Activated CD8-positive, alpha-beta memory T cell treated with anti-CD3 and anti-CD28 coated beads, Interleukin-2, amount 50 U/mL, for 4 hours (primary cell): Measurements from ENCODE around the gene NUAK1.

Source experiments
- DNase-seq: peaks from one replicate; pipeline ENCODE4 v3.0.0-alpha.2; 2020

Gene NUAK1

DNA sequence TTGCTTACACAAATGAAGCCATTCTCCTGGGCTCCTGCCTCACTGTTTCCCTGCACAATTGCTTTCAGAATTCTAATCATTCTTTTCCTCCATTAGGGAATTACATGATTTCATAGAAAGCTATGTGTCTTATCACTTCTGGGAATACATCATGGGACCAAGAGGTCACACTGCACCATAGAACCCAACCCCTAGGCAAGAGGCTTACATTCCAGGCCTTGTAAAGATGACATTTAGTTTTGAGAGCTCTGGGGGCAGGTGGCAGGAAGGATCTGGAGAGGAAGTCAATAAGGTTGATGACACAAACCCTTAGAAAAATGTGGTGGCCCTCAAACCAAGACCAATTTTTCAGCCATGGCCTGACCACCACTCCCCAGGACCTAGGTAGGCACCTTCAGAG, 57.1 kb downstream of the NUAK1 start:
- no peak for DNase-seq

DNA sequence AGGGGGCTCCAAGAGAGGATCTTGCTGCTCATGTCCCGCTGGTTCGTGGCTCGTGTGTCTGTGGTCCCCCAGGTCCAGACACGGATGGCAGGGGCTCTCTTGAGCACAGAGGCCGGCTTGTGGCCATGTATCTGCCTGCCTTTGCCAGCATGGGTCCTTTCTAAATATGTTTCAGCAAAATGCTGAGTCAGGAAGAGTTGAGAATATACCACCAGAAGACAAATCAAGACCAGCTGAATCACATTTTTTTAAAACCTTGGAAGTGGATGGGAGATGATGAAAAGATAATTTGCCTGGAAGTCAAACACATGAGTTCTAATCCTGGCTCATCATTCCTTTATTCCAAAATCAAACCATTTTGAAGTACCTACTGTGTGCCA, 58.0 kb downstream of the NUAK1 start:
- DNase-seq, result no peak

DNA sequence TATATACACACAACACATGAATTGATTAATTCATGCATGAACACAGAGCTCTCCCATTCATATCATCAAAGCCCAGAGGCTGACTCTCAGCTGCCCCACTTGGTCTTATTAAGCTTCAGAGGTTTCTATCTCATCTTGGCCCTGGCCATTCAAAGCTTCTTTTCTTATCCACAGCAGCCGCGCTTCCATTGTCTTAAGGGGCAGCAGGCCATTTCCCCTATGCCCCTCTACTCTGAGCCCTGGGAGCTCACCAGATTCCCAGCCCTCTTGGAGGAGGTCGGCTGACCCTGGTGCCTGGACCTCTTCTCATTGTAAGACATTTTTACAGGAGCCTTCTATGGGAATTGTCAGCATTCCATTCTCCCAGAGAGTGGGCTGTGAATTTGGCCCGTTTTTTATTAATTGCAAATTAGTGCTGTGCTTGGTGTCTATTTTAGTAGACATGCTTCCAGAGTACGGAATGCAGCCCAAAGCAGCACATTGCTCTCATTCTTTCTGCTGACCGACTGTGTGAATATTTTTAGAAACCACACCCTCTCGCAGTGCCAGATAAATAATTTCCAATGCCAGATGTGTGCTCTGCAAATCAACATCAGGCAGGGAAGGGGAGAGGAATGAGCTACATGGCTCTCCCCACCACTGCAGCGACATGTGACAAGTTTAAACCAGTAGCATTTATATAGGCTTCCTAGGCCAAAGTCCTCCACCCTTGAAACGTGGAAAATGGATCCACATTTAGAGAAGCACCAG, 58.5 kb downstream of the NUAK1 start:
- no peak for DNase-seq

DNA sequence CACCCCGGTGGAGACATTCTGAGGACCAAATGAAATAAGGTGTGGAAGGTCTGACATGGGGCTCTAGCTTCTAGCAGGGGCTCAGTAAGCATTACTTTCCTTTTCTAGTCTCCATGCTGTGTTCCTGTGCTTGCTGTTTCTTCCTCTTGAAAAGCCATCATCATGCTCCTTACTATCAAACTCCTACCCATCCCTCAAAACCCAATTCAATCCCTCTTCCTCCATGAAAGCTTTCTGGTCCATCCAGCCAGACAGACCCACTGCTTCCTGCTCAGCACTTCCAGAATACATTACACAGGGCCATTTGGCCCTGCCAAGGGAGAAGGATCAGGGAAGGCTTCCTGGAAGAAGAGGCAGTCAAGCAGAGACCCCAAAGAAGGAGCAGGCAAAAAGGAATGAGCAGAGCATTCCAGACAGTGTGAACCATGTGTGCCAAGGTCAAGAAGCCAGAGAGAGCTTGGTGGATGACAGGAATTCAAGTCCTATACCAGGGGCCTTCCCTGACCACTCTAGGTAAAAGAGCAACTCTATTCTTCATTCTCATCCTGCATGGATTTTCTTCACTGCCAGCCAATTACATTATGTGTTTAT, 59.5 kb downstream of the NUAK1 start:
- no peak for DNase-seq

DNA sequence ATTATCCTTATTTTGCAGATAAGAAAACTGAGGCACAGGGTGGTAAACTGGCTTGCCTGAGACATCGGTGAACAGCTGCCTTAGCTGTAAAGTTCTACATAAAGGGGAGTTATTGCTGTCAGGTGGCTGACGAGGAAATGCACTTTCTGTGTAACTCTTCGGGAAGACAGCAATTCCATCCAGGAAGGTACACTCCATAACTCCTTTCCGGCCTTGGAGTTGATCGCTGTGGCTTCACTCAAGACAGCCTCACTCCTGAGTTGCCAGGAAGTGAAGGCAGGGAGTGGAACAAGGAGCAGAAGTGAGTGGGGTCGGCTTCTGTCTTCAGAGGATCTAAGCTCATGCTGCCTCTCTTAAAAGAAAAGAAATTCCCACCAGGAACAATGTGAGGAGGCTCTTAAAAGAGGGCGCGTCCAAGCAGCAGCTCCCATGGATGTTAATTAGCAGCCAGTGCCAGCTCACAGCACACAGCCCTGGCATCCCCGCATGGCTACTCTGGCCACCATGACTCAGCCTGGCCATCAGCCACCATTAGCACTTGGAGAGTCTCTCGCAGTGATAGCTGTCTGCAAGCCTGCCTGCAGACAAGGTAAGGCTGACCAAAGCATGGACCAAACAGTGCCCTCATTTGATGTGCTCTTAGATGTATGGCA, 60.3 kb downstream of the NUAK1 start:
- DNase-seq, result no peak

DNA sequence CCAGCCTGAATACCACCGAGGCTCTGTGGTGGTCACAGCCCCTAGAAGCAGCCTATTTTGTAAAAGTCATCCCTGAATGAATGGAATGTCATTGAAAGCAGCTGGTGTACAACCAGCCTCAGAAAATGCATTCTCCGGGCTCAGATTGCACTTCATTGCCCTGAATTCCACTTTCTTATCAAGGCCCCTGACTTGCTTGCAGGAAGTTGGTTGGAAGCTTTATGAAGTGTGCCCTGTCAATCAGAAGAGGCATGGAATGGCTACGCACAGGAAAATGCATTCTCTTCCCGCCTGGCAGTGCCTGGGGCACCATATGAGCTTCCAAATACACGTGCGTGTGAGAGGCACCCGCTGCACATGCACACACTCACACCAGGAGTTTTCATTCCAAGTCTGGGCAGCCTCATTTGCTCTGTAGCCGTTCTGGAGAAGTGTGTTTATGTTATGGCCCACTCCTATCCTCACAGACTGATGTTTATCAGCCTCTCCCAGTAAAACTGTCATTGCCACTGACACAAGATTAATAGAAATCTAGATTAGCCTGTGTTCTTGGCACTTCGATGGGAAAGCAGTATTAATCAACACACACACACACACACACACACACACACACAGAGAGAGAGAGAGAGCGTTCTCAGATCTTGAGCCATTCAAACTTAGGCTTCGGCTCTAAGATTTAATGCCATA, 63.9 kb downstream of the NUAK1 start:
- DNase-seq, result no peak

DNA sequence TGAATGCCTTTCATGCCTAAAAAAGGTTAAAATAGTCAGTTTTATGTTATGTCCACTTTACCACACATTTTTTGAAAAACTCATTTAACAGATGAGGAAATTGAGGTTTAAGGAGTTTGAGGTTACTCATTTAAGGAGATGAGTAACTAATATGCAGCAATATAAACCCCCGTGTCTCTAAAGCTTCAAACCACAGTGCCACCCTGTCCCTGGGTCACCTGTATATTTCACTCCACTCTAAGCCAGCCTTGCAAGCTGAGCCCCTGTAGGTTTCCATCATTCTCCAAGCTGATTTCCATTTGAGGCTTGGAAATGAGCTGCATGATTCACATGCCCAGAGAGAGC, 64.4 kb downstream of the NUAK1 start:
- DNase-seq, result no peak

DNA sequence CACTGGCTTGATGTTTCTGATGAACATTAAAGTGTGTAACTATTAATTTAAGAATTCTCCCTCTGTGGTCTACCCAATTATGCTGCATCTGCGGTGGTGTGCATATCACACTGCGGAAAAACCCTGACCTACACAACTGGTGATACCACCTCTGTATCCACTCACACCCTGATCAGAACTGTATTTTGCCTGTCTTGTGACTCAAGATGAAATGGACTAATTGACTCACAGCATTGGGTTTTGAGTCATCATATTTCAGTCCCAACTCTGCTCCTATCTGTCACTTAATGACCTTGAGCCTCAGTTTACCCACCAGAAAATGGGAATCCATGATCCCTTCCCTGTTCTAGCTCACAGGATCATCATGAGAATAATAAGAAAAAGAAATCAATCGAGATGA, 65.6 kb downstream of the NUAK1 start:
- DNase-seq, result no peak

DNA sequence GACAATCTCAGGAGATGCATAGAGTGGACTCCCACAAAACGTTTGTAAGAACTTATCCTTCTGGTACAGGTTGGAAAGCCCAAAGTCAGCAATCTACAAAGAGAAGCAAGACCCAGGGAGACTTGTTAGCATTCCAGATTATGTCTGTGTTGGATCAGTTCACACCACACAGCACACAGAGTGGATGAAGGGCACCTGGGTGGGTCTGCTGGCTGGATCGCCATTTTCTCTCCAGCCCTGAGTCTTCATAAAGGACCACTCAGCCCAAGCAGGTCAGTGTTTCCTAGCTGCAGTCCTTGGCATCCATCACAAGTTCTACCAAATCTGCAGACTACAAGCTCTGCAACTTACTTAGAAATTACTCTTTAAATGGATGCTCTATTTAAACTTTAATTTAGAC, 66.0 kb downstream of the NUAK1 start:
- no peak for DNase-seq

DNA sequence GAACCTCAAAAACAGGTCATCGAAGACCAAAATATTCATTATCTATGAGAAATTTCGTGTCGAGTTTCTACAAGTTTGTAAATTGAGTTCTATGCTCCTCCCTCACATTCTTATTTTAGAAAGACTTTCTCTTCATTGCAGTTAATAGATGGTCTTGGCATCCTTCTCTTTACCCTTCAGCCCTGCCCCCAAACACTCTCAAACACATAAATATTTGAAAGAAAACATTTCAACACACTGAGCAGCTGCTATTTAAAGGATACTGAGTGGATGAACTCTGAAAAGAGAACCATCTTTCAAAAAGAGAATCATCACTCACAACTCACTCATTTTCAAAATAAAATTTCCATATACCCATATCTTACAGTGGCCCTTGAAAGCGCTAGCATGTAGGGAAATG, 67.1 kb downstream of the NUAK1 start:
- no peak for DNase-seq

DNA sequence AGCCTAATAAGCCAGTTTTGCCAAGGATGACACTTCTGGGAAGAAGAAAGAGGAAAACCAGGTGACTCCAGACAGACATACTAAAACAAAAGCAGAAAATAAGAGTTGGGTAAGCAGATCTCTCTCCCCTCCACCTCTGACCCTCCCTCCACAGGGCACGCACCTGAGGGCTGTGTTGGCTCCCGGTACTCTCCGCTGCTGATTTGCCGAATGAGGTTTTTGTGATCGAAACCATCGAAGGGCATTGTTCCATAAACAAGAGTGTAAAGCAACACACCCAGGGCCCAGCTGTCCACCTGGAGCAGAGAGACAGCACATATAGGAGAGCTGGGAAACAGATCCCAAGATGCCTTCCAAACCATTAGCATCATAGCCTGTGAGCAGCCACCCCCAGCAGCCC, 68.1 kb downstream of the NUAK1 start:
- no peak for DNase-seq

DNA sequence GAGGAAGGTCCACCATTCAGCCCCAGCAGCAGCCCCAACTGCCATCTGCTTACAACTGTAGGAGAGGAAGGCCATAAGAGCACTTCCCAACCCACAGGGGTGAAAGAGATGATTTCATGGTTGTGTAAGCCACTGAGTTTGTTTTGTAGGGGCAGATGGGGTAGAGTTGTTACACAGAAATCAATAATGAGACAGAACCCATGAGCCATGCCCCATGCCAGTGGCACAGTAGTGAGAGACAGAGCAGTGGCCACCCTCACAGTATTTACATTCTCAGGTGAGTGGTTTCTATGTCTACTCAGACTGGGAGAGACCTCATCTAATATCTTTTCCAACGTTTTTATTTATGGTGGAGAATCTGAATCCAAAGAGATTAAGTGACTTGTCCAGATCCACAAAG, 68.6 kb downstream of the NUAK1 start:
- no peak for DNase-seq

DNA sequence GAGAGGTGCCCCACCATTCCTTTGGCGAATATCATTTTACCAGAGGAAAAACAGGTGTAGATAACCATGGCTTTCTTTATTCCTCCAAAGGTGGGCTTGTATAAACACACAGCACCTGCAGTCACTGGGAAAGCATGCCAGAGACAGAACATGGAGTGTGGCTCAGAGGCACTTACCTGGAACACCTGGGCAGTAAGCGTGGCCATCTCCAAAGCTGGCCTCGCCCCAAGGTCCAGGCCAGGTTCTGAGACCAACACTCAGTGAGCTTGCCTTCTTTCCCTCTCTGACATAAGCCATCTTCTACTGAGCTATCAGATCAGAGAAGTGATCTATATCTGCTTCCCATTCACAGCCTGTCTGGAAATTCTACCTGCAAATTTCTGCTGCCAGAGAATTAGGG, 70.5 kb downstream of the NUAK1 start:
- no peak for DNase-seq

DNA sequence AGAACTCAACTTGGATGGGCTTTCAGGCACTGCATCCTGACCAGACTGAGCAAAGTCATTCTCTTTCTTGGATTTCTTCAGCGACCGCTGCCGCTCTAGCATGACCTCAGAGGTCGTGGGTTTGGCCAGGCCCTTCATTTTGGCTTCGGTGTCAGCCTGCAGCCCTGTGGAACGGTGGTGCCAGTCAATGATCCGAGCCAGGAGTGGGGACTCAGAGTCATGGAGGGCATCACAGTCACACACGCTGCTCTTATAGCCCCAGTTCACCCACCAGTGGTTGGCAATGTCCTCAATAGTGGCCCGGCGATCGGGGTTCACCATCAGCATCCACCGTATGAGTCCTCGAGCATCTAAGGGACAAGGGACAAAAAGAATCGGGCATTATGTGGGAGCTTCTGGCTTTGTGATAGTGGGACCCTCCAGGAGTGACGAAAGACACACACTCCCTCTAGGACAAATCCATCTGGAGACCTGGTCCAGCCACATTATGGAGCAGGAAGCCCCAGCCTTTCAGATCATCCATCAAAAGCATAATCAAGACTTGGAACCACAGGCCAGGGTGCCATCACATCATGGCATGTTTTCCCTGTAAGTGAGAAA, 71.0 kb downstream of the NUAK1 start:
- DNase-seq, result no peak

DNA sequence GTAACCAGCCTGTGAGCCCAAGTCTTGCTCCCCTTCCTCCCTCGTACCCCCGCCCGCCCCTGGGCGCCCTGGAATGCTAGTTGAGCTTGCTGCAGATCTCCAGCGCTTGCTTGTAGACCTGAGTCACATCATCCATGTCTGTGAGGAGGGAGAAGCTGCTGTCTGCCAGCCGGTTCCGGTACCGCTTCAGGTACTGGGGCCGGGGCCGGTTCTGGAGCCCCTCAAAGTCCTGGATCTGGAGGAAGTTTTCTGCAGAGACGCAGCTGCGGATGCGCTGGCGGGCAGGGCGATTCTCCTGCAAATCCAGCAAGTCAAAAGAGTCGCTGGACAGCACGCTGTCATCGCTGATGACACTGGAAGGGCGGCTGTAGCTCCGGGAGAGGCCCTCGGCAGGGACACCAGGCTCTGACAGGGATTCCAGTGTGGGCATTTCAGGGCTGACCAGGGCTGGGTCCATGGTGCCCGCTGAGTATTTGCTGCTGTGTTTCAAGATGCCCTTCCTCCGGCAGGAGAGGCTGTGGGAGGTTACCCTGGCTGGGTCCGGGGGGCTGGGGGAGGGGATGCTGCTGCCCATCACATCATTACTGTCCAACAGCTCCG, 71.9 kb downstream of the NUAK1 start:
- no peak for DNase-seq

DNA sequence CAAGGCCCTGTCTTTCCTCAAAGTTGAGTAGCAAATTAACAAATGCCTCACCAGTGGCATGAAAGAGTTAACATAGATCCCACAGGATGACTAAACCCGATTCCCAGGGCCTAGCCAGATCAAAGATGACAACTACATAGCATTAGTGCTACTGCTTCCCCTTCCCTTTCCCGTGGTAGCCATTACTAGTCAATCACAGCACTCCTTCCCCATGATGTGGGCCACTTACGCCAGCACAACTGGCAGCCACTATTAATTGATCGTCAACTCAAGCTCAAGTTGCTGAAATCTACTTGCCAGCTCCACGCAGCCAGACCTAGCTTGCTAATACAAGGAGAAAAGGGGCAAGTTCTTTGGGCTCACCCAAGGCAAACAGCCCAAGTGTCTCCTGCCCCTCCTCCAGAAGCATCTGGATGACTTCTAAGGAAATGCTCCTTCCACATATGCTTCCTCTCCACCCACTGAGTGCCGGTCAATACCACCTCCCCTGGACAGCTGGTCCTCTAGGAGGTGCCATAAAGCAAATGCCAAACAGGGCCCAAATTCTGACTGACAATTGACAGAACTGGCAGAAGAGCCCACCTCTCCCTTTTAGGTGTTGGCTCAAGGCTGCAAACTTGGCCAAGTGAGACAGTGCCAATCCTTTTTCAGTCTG, 72.6 kb downstream of the NUAK1 start:
- no peak for DNase-seq

DNA sequence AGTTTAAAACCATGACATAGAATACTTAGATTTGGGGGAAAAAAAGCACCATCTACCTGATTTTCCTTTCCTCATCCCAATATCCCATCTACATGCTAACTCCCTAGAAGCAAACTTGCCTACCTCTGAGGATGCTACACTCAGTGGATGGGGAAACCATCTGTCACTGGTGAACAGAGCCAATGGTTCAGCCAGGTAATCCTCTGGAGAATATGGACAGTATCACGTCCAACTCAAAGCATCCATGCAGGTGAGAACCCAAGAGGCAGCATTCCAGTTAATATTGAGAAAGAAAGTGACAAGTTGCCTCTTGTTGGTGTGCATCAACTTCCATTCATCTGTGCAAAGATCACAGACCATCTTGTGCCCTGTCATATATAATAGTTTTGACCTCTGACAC, 73.2 kb downstream of the NUAK1 start:
- no peak for DNase-seq

DNA sequence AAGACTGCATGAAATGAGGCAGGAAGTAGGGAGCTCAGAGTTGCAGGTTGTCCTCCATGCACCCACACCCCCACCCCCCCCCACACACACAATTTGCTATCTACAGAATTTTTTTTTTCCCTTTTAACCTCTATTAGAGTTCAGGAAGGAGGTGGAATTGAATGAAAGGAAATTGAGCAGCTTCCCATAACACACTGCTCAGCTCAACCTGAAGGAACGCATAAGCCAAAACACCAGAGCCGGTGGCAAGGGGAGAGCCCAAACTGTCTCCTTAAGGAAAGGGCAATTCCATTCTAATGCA, 74.1 kb downstream of the NUAK1 start:
- no peak for DNase-seq

DNA sequence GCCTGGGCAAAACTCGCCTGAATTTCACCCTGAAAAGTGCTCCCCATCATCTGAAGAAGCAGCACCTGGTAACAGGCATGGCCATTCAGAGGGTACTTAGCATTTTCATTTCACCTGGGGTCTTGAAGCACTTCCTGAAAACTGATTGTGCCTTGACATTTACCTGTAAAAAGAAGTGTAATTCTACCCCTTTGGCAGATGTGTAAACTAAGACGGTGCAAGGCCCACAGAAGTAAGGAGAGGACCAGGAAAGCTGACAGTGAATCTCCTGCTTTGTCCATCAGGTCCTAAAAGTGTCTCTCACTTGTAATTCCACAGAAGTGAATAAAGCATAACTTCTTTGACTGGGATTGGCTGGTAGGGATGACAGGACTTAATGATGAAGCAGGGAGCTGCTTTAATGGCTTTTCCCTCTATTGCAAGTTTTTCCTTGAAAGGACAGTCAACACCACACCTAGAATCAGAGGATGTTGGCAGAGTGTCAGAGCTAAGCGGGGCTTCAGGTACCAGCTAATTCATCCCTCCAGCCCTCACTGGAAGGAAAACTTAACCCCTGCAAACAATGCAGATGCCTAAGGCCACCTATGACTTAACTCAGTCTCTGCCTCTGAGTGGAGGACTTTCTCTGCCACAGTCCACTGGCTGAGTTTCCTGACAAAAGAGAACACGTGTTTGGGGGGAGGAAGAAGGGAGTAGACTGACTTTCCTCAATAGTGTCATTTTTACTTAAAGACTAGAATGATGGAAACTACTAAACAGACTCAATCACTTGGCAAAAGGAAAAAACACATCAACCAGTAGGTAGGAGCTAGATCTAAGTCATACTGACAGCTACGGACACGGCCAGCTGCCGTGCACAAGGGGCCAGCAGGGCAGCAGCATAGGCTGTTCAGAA, 74.7 kb downstream of the NUAK1 start:
- no peak for DNase-seq

DNA sequence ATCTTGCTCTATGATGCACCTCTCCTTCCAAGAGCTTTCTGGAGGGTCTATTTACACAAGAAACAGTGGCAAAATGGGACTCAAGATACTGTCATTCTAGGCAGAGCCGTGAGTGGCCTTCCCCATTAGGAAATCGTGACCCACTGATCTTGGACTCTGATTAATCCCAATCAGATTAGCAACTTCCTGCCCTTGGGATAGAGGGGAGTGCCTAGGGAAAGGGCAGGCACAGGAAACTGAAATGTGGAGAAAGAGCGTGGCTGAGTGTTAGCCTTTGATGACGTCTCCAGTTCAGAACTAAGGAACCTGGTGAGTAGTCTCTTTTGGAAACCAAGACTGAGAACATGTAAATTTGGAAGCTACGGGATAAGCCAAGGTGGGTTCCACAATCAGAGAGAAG, 76.1 kb downstream of the NUAK1 start:
- no peak for DNase-seq

DNA sequence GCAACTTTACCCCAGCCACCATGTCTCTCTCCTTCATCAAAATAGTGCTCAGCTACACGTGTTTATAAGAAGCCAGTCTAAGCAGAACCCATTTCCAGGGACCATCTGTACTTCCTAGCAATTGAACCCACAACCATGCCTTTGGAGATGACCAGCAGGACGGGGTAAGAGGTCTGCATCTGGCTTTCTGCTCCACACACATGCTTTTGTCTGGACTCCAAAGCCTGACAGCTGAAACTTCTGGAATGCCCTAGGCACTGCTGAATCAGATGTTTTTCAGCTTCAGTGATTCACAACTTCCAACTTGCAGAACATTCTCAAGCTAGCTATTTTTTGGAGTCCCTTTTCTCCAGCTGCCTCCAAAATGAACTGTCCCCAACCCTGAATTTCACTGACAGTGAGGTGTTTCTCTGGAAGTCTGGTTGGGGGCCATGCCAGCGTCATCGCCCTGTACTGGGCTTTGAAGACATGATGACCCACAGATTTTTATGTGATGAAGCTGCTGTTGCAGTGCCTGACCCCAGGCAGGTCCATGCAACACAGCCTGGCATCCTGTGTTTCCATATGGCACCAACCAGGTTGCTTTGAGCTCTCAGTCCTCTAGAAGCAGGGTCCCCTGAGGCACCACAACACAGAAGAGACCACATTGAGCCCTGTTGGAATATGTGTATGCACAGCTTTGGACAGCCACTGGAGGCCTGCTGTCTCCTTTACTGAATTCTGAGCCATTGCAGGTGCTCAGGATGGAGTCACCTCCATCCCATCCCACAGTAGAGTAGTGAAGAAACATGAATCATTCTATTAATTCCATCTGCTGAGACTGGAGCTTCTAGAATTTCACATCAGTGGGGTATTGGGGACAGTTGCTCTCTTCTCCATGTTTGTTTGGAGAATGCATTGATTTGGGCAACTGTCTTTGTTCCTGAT, 80.2 kb downstream of the NUAK1 start:
- DNase-seq, result no peak
